ENCODE results near the gene SLC22A5.

Gene SLC22A5

GRCh38 chr5:132388244-132389050 is 18.9 kb downstream of the SLC22A5 start:
- Histone ChIP-seq H2AK5ac (ENCODE audit: low read length, severe bottlenecking) (peak overlapping the region; percentile 100), H3K27ac (ENCODE audit: low read length, poor library complexity, severe bottlenecking) (peak overlapping the region; percentile 99), H3K18ac (ENCODE audit: low read depth in 1 of 2, low read length in 2 of 2) (peak overlapping the region; percentile 50 to 55), H2BK5ac (ENCODE audit: low read depth, low read length, poor library complexity, severe bottlenecking) (peak overlapping the region; percentile 93), H3K4ac (ENCODE audit: low read depth in 1 of 2, low read length in 2 of 2) (peak overlapping the region; percentile 62 to 64), H3K4me2 (ENCODE audit: low read length, poor library complexity, severe bottlenecking) (no peak overlapping the region), H3K4me3 (ENCODE audit: insufficient read depth in 1 of 2, low read depth in 1 of 2, low read length in 2 of 2) (peak overlapping the region in 1 of 2 experiments; percentile 44), H2AFZ (ENCODE audit: low read depth, low read length) (no peak overlapping the region), H2BK12ac (ENCODE audit: low read length in 2 of 2) (peak overlapping the region; percentile 69 to 95), H3K36me3 (ENCODE audit: control insufficient read depth in 1 of 2, insufficient read depth in 2 of 2, low read depth in 1 of 2, low read length in 2 of 2) (peaks cover 5 to 34% of the 10 kb centered on the region in 2 experiments), H4K8ac (ENCODE audit: low read length) (peak overlapping the region; percentile 92), H3K79me1 (replicated peaks; ENCODE audit: low read length, poor library complexity, severe bottlenecking) (peaks cover 8% of the 10 kb centered on the region), H3K9ac (ENCODE audit: low read length) (peak overlapping the region; percentile 73), H2BK120ac (ENCODE audit: low read depth, low read length) (peak overlapping the region; percentile 59), H3K9me3 (ENCODE audit: control insufficient read depth, low read length) (no peaks in the 10 kb centered on the region), H3K14ac (ENCODE audit: low read length in 2 of 2) (no peak overlapping the region), H4K91ac (ENCODE audit: low read length) (peak overlapping the region; percentile 91), H3K23ac (ENCODE audit: low read length in 2 of 2) (no peak overlapping the region), H2BK15ac (ENCODE audit: low read depth, poor library complexity, severe bottlenecking) (peak overlapping the region; percentile 41), H3K27me3 (ENCODE audit: control insufficient read depth in 1 of 2, insufficient read depth in 1 of 2, low read length in 2 of 2) (no peaks in the 10 kb centered on the region), H3K4me1 (ENCODE audit: control insufficient read depth, insufficient read depth, low read depth, low read length) (peaks cover 34% of the 10 kb centered on the region)
- WGBS: 50% methylated on average over 8 of the region's 8 CpGs
- peak; percentile 84 for DNase-seq

- no peaks in the 10 kb centered on the region for H3K9me3 ChIP-seq (ENCODE audit: control insufficient read depth, low read length)
- DNase-seq: peak; percentile 82
- H3K9ac ChIP-seq (ENCODE audit: low read length): peak overlapping the region; percentile 73
- peaks cover 9% of the 10 kb centered on the region for H3K79me1 ChIP-seq (replicated peaks; ENCODE audit: low read length, poor library complexity, severe bottlenecking)
- H3K27ac ChIP-seq (ENCODE audit: low read length, poor library complexity, severe bottlenecking): peak overlapping the region; percentile 99
- peak overlapping the region in 1 of 2 experiments; percentile 9 for H3K14ac ChIP-seq (ENCODE audit: low read length in 2 of 2)
- H2BK12ac ChIP-seq (ENCODE audit: low read length in 2 of 2): peak overlapping the region; percentile 73 to 95
- H2BK120ac ChIP-seq (ENCODE audit: low read depth, low read length): peak overlapping the region; percentile 97
- H3K4me2 ChIP-seq (ENCODE audit: low read length, poor library complexity, severe bottlenecking): no peak overlapping the region
- peak overlapping the region; percentile 91 for H4K91ac ChIP-seq (ENCODE audit: low read length)
- H3K23ac ChIP-seq (ENCODE audit: low read length in 2 of 2): no peak overlapping the region
- peak overlapping the region; percentile 85 for H2BK15ac ChIP-seq (ENCODE audit: low read depth, poor library complexity, severe bottlenecking)
- H3K4me3 ChIP-seq (ENCODE audit: insufficient read depth in 1 of 2, low read depth in 1 of 2, low read length in 2 of 2): no peak overlapping the region
- peaks cover 34% of the 10 kb centered on the region for H3K4me1 ChIP-seq (ENCODE audit: control insufficient read depth, insufficient read depth, low read depth, low read length)
- peak overlapping the region; percentile 29 for H4K8ac ChIP-seq (ENCODE audit: low read length)
- H3K27me3 ChIP-seq (ENCODE audit: control insufficient read depth in 1 of 2, insufficient read depth in 1 of 2, low read length in 2 of 2): no peaks in the 10 kb centered on the region
- H3K4ac ChIP-seq (ENCODE audit: low read depth in 1 of 2, low read length in 2 of 2): peak overlapping the region; percentile 62 to 64
- WGBS: 100% methylated on average over 1 of the region's 1 CpG
- H2AFZ ChIP-seq (ENCODE audit: low read depth, low read length): no peak overlapping the region
- peak overlapping the region; percentile 55 to 75 for H3K18ac ChIP-seq (ENCODE audit: low read depth in 1 of 2, low read length in 2 of 2)
- peak overlapping the region; percentile 100 for H2AK5ac ChIP-seq (ENCODE audit: low read length, severe bottlenecking)
- peaks cover 10 to 36% of the 10 kb centered on the region in 2 experiments for H3K36me3 ChIP-seq (ENCODE audit: control insufficient read depth in 1 of 2, insufficient read depth in 2 of 2, low read depth in 1 of 2, low read length in 2 of 2)
- peak overlapping the region; percentile 93 for H2BK5ac ChIP-seq (ENCODE audit: low read depth, low read length, poor library complexity, severe bottlenecking)
Measured at GRCh38 chr5:132389051-132389331, 19.5 kb downstream of the SLC22A5 start.

DNA sequence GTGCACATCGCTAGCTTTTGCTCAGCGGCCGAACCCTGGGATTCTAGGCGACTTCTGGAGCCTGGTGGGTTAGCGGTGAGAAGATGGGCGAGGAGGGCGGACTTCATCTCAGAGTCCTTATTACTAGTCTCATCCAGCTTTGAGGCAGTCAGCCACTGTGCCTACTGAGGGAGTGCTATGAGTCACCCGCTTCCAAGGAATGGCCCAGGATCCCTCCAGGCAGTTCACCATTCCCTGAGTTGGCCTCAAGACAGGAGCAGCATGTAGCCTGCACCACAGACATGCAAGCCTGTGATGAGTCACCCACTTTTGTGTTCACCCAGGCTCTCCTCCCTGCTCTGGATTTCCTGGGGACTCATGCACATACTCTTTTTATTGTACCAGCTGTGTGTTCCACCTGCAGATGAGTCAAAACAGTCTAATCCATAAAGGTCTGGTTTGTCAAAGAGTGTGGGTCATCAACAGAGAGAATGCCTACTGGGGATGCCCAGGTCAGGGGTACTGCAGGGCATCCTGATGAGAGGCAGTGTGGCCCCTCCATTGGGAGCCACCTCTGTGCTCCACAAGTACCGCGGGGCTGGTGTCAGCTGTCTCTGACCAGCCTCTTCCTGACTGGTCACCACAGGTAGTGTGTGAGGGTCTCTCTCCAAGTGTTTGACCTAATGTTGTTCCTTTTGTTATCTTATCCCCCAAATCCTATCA is 20.2 kb downstream of the SLC22A5 start:
- peak overlapping the region; percentile 73 for H3K9ac ChIP-seq (ENCODE audit: low read length)
- H2BK120ac ChIP-seq (ENCODE audit: low read depth, low read length): peak overlapping the region; percentile 97
- peak overlapping the region in 1 of 2 experiments; percentile 31 for H3K4me3 ChIP-seq (ENCODE audit: insufficient read depth in 1 of 2, low read depth in 1 of 2, low read length in 2 of 2)
- peak overlapping the region; percentile 29 for H4K8ac ChIP-seq (ENCODE audit: low read length)
- 37% methylated on average over 8 of the region's 10 CpGs for WGBS
- peak overlapping the region; percentile 16 for H3K4me2 ChIP-seq (ENCODE audit: low read length, poor library complexity, severe bottlenecking)
- H3K9me3 ChIP-seq (ENCODE audit: control insufficient read depth, low read length): no peaks in the 10 kb centered on the region
- peaks cover 14 to 28% of the 10 kb centered on the region in 2 experiments for H3K36me3 ChIP-seq (ENCODE audit: control insufficient read depth in 1 of 2, insufficient read depth in 2 of 2, low read depth in 1 of 2, low read length in 2 of 2)
- H3K27ac ChIP-seq (ENCODE audit: low read length, poor library complexity, severe bottlenecking): peak overlapping the region; percentile 99
- no peaks in the 10 kb centered on the region for H3K27me3 ChIP-seq (ENCODE audit: control insufficient read depth in 1 of 2, insufficient read depth in 1 of 2, low read length in 2 of 2)
- no peak overlapping the region for H3K23ac ChIP-seq (ENCODE audit: low read length in 2 of 2)
- peak overlapping the region; percentile 89 for H4K91ac ChIP-seq (ENCODE audit: low read length)
- H2BK5ac ChIP-seq (ENCODE audit: low read depth, low read length, poor library complexity, severe bottlenecking): peak overlapping the region; percentile 93
- H3K79me1 ChIP-seq (replicated peaks; ENCODE audit: low read length, poor library complexity, severe bottlenecking): peaks cover 9% of the 10 kb centered on the region
- peaks cover 37% of the 10 kb centered on the region for H3K4me1 ChIP-seq (ENCODE audit: control insufficient read depth, insufficient read depth, low read depth, low read length)
- H3K18ac ChIP-seq (ENCODE audit: low read depth in 1 of 2, low read length in 2 of 2): peak overlapping the region; percentile 55 to 75
- peak overlapping the region; percentile 100 for H2AK5ac ChIP-seq (ENCODE audit: low read length, severe bottlenecking)
- H3K4ac ChIP-seq (ENCODE audit: low read depth in 1 of 2, low read length in 2 of 2): peak overlapping the region; percentile 49 to 64
- peak; percentile 100 for DNase-seq
- H3K14ac ChIP-seq (ENCODE audit: low read length in 2 of 2): peak overlapping the region in 1 of 2 experiments; percentile 4
- H2BK15ac ChIP-seq (ENCODE audit: low read depth, poor library complexity, severe bottlenecking): peak overlapping the region; percentile 85
- H2AFZ ChIP-seq (ENCODE audit: low read depth, low read length): no peak overlapping the region
- peak overlapping the region; percentile 90 to 95 for H2BK12ac ChIP-seq (ENCODE audit: low read length in 2 of 2)

DNA sequence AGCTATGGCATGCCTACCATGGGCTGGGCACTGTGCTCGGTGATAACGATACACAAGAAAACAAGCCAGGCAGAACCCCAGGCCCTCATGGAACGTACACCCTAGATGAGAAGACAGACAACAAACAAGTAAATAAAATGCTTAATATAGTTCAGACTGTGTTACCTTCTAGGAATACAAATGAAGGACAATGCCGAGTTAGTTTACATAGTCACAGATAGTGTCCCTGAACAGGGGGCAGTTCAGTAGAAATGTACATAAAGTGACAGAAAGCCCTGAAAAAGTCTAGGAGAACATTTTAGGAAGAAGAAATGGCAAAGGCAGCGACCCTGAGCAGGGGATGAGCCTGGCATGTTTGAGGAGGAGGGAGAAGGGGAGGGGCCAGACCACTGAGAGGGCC is 21.7 kb downstream of the SLC22A5 start:
- Histone ChIP-seq H4K91ac (ENCODE audit: low read length) (no peak overlapping the region), H3K79me1 (replicated peaks; ENCODE audit: low read length, poor library complexity, severe bottlenecking) (peaks cover 6% of the 10 kb centered on the region), H3K9me3 (ENCODE audit: control insufficient read depth, low read length) (no peaks in the 10 kb centered on the region), H3K9ac (ENCODE audit: low read length) (no peak overlapping the region), H3K4me3 (ENCODE audit: insufficient read depth in 1 of 2, low read depth in 1 of 2, low read length in 2 of 2) (no peak overlapping the region), H3K27ac (ENCODE audit: low read length, poor library complexity, severe bottlenecking) (no peak overlapping the region), H3K23ac (ENCODE audit: low read length in 2 of 2) (no peak overlapping the region), H3K4me2 (ENCODE audit: low read length, poor library complexity, severe bottlenecking) (no peak overlapping the region), H3K14ac (ENCODE audit: low read length in 2 of 2) (no peak overlapping the region), H3K27me3 (ENCODE audit: control insufficient read depth in 1 of 2, insufficient read depth in 1 of 2, low read length in 2 of 2) (no peaks in the 10 kb centered on the region), H2BK5ac (ENCODE audit: low read depth, low read length, poor library complexity, severe bottlenecking) (no peak overlapping the region), H2AK5ac (ENCODE audit: low read length, severe bottlenecking) (peak overlapping the region; percentile 95), H2BK12ac (ENCODE audit: low read length in 2 of 2) (no peak overlapping the region), H3K4me1 (ENCODE audit: control insufficient read depth, insufficient read depth, low read depth, low read length) (peaks cover 32% of the 10 kb centered on the region), H3K18ac (ENCODE audit: low read depth in 1 of 2, low read length in 2 of 2) (no peak overlapping the region), H2AFZ (ENCODE audit: low read depth, low read length) (no peak overlapping the region), H2BK120ac (ENCODE audit: low read depth, low read length) (no peak overlapping the region), H3K4ac (ENCODE audit: low read depth in 1 of 2, low read length in 2 of 2) (no peak overlapping the region), H3K36me3 (ENCODE audit: control insufficient read depth in 1 of 2, insufficient read depth in 2 of 2, low read depth in 1 of 2, low read length in 2 of 2) (peaks cover 14 to 28% of the 10 kb centered on the region in 2 experiments), H4K8ac (ENCODE audit: low read length) (no peak overlapping the region), H2BK15ac (ENCODE audit: low read depth, poor library complexity, severe bottlenecking) (no peak overlapping the region)
- no peak for DNase-seq
- 86% methylated on average over 4 of the region's 5 CpGs for WGBS

Measured in mesenchymal stem cell (in vitro differentiated cells and primary cell).